CD4-positive, alpha-beta T cell treated with Interferon alpha-2 for 1 hour (primary cell): ENCODE results near the gene DUOXA1.
"Not testable (repeated sequence)": the region's sequence is repeated elsewhere in the genome, so short reads cannot be mapped to it uniquely, and the experiment has no call there.

ENCODE experiments used
- DNase-seq, 2 donors: peaks; one replicate each; pipeline ENCODE4 v3.0.0-alpha.2; 2020 to 2022

The DUOXA1 gene

DNA sequence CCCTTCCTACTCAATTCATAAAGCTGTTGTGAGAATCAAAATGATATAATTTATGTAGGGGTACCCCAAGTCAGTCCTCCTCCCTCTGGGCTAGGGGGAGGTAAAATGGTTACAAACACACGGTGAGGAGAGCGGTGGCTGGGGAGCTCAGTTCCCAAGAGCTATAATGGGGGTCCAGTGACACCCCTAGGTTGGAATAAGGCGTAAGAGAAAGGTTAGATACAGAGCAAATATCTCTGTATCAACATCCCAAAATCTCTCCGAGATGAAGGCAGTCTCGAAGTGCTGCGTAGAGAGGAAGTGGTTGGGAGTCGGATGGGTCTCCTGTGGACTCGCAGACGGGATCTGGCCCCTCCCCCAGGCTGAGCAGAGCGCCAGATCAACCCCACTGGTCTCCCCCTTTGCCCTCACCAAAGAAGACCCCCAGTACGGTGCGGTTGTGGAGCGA, 17.5 kb downstream of the DUOXA1 start:
- DNase-seq = no peak

GRCh38 chr15:45111390-45112142, 18.1 kb downstream of the DUOXA1 start:
- no peak for DNase-seq

GRCh38 chr15:45110256-45110820, 19.3 kb downstream of the DUOXA1 start:
- DNase-seq = no peak

DNA sequence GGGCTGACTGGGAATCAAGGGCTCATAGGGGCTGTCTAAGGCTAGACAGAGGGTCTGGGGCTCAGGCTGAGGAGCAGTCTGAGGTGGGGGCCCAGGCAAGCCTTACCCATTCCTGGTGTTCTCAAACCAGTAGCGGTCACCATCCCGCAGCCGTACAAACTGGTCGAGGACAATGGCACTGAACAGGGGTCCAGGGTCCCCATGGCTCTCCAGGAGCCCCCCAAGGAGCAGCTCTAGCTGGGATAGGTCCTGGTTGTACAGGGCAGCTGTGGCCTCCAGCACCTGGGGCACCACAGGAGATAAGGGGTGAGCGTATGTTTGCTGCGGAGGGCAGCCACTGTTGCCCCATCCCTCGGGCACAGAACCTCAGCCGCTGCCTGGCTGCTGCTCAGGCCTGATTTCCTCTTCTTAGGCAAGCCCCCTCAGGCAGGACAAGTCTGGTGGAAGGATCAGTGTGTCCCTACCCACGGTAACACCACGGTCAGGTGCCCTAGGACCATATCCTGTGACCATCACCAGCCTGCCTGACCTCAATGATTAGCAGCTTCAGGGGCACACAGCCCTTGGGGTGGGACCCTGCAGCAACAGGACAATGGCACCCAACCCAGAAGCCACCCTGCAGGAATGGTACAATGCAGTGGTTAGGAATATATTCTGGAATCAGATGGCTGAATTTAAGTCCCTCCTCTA, 21.6 kb downstream of the DUOXA1 start:
- no peak for DNase-seq

- DNase-seq = no peak
Measured at GRCh38 chr15:45106002-45106790, 23.5 kb downstream of the DUOXA1 start.

GRCh38 chr15:45105586-45105985, 24.1 kb downstream of the DUOXA1 start:
- no peak for DNase-seq

- DNase-seq = not testable (repeated sequence)
Measured at GRCh38 chr15:45104170-45104569, 25.5 kb downstream of the DUOXA1 start.

- no peak for DNase-seq
Measured at GRCh38 chr15:45102226-45102625, 27.5 kb downstream of the DUOXA1 start.

DNA sequence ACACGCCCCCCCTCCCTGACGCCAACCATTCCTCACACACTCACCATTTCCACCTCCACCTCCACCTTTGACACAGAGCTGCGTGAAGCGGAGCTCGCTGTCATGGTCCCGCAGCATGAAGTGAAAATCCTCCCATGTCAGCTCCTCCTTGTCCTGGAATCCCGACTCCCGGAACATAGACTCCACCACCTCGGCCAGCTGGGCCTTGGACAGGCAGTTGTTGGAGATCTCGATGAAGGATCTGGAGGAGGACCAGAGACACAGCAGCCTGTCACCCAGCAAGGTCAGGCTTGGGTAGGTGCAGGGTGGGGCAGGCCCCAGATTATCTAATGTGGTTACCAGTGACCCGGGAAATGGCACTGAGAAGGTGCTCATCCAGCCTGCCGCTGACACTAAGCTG, 27.9 kb downstream of the DUOXA1 start:
- no peak for DNase-seq

GRCh38 chr15:45100884-45101625, 28.6 kb downstream of the DUOXA1 start:
- no peak for DNase-seq

GRCh38 chr15:45099549-45100165, 30.0 kb downstream of the DUOXA1 start:
- no peak for DNase-seq

GRCh38 chr15:45097466-45097865, 32.2 kb downstream of the DUOXA1 start:
- no peak for DNase-seq

- no peak for DNase-seq
Measured at GRCh38 chr15:45095661-45096060, 34.0 kb downstream of the DUOXA1 start.

DNA sequence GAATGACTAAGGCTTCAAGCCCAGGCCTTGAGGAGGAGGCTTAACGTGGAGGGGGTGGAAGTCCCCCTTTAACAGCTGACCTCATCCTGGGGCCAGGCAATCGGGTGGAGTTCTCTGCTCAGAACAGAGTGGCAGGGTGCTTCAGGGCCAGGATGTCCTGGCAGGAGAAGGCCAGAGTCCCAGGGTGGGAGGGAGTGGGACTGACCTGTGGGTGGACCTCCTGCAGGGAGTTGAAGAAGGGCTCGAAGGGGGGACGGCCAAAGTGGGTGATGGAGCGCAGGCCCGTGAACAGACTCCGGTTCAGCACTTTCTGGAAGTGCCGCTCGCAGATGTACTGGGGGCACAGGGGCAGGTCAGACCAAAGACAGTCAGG, 35.3 kb downstream of the DUOXA1 start:
- no peak for DNase-seq

DNA sequence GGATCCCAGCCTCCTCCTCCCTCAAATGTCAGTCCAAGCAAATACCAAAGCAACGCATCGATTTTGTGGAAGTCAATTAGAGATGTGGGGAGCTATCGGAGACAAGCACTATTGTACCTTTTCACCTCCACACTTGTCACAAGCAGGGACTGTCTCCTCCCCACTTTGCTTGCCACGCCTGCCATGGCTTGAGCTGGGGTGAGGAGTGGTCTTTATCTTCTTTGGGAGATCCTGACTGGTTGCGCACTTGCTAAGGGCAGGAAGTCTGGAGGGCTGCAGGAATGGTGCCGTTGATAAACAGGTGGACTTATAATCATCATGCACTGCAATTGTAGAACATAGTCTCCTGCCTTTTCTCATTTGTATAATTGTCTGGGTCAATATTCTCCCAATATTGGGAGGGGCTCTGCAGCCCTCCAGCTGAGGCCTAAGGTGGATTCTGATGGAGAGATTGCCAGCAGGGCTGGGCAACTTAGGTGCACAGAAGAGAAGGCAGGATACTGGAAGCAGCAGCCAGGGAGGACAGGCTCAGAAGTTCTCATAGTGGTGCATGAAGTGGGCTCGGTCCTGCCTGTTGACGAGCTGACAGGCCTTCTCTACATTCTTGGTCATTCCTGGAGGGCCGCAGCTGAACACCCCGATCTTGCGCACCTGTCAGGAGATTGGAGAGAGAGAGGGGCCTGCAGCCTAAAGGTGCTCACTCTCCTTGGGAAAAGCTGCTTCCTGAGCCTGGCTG, 35.9 kb downstream of the DUOXA1 start:
- DNase-seq = no peak

GRCh38 chr15:45093013-45093412, 36.7 kb downstream of the DUOXA1 start:
- no peak for DNase-seq

DNA sequence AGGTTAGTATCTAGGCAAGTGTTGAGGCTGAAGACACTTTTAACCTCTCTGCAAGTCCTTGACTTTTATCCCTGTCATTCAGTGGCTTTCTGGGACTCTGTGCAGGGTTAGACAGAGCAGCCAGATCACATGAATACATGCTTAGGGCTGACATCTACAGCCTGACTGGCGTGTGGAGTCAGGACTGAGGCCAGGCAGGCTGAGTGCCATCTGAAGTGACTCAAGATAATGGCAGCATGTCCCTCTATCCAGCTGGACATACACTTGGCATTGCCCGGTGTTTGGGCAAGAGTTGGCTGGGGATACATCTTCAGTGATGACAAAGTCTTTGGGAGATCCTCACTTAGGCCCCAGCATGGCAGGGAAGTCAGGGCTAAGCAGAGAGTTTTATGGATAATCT, 38.1 kb downstream of the DUOXA1 start:
- no peak for DNase-seq

GRCh38 chr15:45091161-45091560, 38.5 kb downstream of the DUOXA1 start:
- DNase-seq = no peak

- no peak for DNase-seq
Measured at GRCh38 chr15:45089712-45090373, 39.8 kb downstream of the DUOXA1 start.

GRCh38 chr15:45088801-45089711, 40.6 kb downstream of the DUOXA1 start:
- no peak for DNase-seq
